Vagina (tissue), 2 donors: ENCODE results near the gene SPACA9.

Source experiments
- POLR2AphosphoS5 ChIP-seq, 2 donors: sonication (generic); formaldehyde crosslinking; IDR thresholded peaks; one replicate each; pipeline ENCODE4 v1.9.0; 2017; ENCODE audit warnings: antibody characterized with exemption in 2 of 2, mild to moderate bottlenecking in 2 of 2, low read depth in 1 of 2; ENCODE audit not compliant: insufficient read depth in 1 of 2
- TF ChIP-seq, protein P1 (sequence below), 3 experiments: fragments of 450-650 bp in 2 of 3; fragments of 200-600 bp in 1 of 3; sonication (generic) in 1 of 3; IDR thresholded peaks; one replicate each; pipeline ENCODE4 v1.5.1; 2017 to 2019; ENCODE audit warnings: antibody characterized with exemption in 3 of 3, mild to moderate bottlenecking in 2 of 3, moderate library complexity in 2 of 3

DNA sequence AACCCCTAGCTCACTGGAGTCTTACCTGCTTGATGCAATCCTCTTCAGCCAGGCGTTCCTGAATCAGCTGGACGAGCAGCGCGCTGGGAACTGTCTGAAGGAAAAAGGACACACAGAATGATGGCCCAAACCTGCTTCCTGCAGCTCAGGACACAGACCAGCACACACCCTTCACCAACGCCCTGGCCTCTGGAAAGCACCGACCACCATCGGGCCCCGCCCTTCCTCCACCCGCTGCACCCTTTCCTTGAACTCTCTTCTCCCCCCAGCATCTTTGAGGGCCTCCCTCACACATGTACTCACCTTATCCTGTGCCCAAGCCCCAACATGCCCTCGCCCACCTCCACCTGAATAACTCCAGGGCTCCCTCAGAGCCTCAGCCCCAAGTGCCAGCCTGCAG lies 23.9 kb upstream of the SPACA9 start:
- TF ChIP-seq, protein P1, sequence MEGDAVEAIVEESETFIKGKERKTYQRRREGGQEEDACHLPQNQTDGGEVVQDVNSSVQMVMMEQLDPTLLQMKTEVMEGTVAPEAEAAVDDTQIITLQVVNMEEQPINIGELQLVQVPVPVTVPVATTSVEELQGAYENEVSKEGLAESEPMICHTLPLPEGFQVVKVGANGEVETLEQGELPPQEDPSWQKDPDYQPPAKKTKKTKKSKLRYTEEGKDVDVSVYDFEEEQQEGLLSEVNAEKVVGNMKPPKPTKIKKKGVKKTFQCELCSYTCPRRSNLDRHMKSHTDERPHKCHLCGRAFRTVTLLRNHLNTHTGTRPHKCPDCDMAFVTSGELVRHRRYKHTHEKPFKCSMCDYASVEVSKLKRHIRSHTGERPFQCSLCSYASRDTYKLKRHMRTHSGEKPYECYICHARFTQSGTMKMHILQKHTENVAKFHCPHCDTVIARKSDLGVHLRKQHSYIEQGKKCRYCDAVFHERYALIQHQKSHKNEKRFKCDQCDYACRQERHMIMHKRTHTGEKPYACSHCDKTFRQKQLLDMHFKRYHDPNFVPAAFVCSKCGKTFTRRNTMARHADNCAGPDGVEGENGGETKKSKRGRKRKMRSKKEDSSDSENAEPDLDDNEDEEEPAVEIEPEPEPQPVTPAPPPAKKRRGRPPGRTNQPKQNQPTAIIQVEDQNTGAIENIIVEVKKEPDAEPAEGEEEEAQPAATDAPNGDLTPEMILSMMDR (IDR thresholded peaks at IDR 0.05) = no peak
- no peak for TF ChIP-seq POLR2AphosphoS5 (IDR thresholded peaks at IDR 0.05; ENCODE audit: insufficient read depth in 1 of 2, low read depth in 1 of 2)
